Stimulated activated CD4-positive, alpha-beta T cell treated with anti-CD3 and anti-CD28 coated beads, Interleukin-4, amount 100 ng/mL, for 48 hours (primary cell): ENCODE data around the gene NEK6.

Source experiments
- DNase-seq, 2 donors: peaks; one replicate each; pipeline ENCODE4 v3.0.0-alpha.2; 2020; ENCODE audit warnings: low read depth in 2 of 2

Gene NEK6

DNA sequence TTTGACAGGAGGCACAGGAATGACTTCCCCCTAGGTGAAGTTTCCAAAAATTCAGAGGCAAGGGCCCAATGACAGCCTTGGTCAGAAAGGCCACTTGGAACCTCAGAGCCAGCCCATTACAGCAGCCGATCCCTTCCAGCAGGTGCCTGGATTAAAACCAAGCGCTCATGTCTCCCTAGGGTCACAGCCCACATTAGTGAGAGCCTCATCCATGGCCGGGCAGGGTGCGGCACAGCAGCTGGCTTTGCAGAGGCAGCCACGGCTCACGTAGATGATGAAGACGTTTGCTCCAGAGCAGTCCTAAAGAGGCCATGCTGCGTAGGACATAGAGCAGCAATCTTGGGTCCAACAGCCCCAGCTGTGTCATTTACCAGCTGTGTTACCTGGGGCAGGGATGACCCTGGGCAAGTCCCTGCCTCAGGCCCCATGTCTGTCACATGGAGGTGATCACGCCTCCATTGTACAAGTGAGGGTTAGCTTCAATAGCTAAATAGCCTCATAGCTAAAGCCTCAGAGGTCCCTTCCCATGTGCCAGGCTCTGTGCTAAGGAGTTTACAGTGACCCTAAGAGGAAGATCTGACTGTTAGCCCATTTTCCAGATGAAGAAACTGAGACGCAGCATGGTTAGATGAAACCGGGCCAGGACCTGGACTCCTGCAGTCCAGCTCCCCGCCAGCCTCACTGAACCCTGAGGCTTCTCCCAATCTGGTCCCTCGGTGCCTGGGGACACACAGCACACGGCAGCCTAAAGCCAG is 39.2 kb downstream of the NEK6 start:
- DNase-seq, result no peak

DNA sequence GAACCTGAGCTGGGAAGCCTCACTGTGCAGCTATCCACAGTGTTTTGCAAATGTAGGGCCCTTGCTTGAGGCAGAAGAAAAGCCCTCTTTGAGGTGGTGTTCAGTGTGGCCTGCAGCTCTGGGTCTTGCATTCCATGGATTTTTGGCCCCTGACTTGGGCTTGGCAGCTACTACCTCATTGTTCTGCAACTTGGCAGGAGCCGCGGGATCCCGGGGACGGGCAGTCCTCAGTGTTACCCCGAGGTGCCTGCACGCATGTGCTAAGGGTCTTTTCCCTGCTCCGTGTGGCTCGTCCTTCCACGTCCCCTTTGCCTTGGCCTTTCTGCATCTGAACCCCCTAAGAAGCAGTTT is 39.8 kb downstream of the NEK6 start:
- DNase-seq, result no peak

DNA sequence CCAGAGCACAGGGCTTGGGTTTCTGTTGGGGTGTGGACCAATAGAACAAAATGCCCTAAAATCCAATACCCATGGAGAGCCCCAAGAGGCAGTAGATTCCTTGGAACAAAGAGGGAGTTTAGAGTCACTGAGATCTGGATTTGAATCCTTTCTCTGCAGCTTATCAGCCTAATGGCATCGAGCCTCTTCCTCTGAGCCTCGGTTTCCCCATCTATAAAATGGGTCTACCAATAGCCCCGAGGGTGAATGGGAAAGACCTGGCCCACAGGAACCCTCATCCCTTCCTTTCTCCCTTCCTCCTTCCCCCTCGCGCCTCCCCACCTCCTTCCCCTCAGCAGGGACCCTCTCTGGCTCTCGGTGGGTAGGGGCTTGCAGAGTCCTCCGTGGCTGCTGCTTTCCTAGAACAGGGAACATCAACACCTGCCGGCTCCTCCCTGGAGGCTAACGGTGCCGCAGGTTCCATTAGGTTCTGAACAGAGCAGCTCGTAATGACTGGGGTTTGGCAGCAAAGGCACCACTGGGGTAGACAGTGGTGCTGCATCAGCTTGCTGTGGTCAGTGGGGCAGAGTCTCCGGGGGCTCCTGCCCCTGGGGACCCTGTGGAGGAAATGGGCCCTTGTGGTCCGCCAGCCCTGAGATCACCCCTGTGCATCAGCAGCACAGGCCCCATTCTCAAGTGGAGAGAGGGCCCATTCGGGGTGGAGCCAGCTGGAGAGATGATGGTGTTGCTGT is 40.3 kb downstream of the NEK6 start:
- DNase-seq, result no peak

DNA sequence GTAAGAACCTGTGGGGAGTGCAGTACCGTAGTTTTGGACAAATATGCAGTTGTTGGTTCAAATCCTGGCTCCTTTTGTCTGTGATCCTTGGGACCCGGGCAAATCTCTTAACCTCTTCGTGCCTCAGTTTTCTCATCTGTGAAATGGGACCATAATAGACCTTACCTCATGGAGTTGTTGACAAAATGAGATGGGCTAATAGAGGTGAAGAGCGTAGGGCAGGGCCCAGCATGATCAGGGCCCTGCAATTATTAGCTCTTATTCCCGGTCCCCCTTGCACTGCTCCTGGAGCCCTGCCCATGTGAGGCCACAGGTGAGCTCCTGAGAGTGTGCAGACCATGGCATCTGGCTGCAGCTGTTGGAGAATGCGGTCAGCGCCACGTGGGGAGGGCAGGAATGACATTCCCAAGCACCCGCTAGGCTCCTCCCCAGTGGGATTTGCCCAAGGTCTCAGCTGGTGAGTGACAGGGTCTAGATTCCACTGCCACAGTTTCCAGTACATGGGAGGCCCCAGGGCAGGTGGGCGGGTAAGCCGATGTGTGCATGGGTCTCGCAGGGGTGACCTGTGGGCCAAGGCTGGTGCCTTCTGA is 41.0 kb downstream of the NEK6 start:
- DNase-seq, result no peak

DNA sequence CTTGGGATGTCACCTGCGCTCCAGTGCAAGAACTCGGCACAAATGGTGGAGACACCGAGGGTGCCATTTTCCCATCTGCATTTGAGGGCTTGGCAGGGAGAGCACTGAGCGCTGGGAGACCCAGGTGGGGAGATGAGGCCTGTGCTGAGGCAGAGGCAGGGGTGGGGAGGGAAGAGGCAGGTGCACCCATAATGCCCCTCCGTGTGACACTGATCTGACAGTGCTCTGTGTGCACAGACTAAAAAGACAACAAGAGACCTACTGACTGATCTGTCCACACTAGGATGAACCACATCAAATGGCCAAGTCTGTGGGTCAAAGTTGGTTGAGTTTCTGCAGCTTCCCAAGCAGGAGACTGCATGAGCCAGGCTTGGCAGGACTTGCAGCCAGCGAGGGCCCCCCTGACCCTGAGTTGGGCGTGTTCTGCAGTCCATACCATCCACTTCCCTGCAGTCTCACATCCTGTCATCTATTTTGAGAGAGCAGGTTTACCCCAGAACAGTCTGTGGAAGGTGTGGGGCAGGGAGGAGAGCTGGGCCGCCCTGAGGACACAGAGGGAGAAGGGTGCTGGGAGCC is 41.9 kb downstream of the NEK6 start:
- no peak for DNase-seq

DNA sequence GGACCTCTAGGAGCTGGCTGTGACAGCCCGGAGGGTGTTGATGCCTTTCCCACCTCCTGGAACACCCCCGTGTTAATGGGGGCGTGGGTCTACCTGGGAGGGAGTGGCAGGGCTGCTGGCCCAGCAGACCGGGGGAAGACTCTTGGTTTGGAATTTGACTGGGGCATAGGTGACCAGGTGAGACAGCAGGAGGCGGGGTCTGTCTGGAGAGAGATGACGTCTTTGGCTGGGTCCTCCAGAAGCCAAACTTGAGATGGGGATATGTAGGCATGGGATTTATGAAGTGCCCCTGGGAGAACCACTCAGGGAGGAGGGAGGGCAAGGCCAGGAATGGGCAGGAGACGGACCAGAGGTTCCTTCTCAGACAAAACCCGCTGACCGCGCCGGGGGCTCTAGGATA is 42.6 kb downstream of the NEK6 start:
- no peak for DNase-seq

DNA sequence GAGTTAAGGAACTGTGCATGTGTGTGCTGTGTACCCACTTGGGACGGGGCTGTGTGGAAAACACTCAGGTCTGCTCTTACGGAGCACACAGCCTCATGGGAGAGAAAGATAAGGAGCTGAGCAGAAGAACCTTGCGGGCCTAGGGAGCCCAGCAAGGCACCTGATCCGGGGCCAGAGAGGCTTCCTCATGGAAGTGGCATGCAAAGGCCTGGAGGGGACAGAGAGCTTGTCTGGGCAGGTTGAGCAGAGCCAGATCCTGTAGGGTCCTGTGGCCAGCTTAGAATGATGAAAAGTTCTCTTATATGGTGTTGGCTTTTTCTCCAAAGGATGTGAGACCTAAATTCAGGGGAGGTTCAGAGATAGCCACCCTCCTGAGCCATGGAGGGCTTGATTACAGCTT is 45.2 kb downstream of the NEK6 start:
- DNase-seq, result no peak

DNA sequence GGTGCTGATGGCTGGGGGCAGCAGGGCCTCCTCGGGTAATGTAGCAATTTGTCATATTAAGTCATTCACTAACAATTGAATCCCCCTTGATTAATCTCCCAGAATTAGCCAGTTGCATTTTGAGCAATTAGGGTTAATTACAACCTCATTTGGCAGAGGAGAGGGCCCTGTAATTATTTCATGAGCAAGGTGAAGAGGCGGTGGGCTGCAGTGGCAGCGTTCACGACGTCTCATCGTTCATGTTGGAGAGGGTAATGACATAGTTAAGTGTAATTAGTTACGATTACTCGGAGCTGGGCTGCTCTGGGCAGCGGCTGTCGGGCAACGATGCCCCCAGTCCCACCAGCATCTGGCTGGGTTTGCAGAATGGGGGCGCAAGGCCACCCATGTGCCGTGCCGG is 46.0 kb downstream of the NEK6 start:
- no peak for DNase-seq

DNA sequence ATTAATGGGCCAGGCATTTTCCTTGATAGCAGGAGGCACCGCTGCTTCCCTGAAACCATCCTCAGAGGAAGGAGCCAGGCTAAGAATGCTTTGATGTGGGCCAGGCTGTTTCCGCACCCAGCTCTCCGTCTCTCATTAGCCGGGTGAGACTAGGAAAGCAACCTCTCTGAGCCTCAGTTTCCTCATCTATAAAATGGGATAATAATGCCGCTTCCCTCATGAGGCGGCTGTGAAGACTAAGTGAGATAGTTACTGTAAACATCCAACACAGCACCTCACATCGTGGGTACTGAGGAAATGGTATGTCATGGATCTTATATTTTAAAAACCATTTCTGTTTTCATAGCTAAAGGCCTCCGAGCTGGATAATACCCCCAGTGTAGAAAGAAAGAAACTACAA is 46.5 kb downstream of the NEK6 start:
- DNase-seq, result no peak

DNA sequence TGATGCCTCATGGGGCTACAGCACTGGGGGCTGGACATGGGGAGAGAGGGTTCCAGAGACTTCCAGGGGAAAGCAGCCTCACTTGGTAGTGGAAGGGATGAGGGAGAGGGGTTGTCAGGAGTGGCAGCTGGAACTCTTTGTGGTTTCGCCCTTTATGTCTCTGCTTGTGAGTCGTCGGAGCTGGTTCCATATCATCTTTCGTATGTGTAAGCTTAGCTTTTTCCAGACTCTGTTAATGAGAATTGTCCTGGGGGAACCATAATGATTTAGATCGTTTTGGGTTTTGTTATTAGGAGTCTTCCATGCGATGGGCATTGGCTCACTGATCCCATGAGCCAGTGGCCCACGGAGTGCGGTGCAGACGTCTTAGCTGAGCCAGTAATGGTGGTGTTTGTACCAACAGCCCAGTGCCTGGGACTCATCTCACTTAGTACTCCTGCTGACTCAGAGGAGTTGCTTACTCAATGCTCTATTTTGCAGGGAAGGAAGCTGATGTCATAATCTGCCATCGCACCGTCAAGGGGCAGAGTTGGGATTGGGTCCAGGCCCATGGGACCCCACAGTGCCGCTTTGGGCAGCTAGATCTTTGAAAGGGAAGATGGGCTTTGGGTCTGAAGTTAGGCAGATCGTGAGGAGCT is 48.5 kb downstream of the NEK6 start:
- no peak for DNase-seq

DNA sequence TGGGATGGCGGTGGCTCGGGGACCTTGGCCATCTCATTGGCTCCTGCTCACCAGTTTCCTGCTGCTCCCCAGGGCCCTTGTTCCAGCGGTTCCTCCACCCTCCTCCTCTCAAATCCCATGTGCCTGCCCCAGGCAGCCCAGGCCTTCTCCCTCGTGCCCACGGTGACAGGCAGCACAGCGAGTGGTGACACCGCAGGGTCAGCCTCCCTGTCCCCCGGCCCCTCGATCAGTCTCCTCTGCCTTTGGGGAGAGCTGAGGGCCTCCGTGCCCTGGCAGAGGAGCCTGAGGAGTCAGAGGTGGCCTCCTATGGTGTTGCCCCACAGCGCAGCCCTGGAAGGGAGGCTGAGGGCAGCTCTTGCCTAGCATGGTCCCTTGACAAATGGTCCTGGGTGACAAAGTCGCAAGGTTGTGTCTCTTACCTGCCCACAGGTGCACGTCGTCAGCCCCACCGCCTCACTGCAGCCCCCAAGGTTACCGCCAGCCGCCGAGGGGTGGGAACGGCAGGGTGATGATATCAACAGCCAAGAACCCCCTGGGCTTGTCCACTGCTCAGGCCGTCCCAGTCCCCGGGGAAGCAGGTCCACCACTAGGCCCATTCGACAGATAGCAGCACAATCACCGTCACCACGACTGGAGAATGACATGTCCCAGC is 49.8 kb downstream of the NEK6 start:
- no peak for DNase-seq

DNA sequence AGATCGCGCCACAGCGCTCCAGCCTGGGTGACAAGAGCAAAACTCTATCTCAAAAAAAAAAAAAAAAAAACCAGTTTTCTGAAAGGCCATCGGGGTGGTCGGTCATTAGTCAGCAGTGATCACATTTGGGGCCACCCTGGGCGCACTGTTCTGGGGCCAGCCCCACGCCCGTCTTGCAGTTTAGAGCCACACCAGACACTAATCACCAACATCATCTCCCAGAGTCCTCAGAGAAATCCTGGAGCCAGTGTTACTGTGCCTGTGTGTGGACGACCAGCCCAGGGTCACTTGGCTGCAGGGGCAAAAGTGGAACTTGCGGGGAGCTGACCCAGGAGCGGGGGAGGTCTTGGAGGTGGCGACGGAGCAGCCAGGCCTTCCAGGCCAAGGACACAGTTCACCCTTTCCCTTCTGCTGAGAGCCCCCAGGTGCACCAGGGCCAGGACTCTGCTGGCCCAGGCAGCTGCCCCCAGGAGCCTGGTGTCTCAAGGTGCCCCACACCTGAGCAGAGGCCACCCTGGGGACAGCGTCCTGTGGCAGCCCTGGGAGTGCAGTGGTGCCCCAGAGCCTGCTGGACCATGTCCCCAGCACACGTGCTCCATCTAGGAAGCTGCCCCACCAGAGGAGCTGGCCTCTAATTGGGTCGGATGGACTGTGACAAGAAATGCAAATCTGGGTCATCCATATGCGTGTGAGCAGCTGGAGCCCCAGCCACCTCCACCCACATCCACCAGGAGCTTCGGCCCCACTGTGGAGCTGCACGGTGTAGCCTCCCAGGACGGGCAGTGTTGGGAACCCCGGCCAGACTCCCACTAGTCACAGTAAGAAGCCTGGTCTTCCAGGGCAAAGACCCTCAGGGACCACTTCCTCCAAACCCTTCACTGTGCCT is 51.1 kb downstream of the NEK6 start:
- DNase-seq, result no peak

DNA sequence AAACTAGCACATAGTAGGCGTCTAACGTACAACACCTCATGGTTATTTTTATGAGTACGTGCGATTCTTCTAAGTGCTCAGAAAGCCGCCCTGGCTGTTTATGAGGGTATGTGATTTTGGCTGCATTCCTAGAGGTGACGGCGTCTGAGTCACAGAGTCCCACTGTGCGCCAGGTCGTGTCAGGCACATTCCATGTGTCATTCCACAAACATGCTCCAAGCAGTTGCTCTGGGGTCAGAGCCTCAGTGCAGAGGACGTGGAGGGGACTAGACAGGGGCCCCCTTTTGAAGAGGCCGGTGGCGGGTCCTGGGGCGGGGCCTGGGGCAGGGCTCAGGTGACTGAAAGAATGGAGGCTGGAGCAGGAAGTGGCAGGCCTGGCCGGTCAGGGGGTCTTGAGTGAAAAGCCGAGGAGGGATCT is 51.9 kb downstream of the NEK6 start:
- no peak for DNase-seq

DNA sequence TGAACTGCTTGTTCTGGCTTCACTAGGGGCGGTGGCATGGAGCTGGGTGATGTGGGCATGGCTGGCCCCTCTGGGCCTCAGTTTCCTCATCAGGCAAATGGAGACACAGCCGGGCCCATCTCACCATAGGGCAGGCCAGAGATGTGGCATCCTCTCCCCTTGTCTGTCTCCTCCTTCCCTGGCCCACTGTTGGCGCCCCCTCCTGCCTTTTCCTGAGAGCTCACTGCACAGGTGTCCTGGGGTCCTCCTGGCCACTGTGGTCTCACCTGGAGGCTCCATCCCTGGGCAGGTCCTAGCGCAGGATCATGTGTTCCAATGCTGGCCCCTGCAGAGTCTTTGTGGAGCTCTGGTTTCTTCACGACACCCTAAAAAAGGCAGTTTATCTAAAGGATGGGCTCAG is 53.5 kb downstream of the NEK6 start:
- no peak for DNase-seq

DNA sequence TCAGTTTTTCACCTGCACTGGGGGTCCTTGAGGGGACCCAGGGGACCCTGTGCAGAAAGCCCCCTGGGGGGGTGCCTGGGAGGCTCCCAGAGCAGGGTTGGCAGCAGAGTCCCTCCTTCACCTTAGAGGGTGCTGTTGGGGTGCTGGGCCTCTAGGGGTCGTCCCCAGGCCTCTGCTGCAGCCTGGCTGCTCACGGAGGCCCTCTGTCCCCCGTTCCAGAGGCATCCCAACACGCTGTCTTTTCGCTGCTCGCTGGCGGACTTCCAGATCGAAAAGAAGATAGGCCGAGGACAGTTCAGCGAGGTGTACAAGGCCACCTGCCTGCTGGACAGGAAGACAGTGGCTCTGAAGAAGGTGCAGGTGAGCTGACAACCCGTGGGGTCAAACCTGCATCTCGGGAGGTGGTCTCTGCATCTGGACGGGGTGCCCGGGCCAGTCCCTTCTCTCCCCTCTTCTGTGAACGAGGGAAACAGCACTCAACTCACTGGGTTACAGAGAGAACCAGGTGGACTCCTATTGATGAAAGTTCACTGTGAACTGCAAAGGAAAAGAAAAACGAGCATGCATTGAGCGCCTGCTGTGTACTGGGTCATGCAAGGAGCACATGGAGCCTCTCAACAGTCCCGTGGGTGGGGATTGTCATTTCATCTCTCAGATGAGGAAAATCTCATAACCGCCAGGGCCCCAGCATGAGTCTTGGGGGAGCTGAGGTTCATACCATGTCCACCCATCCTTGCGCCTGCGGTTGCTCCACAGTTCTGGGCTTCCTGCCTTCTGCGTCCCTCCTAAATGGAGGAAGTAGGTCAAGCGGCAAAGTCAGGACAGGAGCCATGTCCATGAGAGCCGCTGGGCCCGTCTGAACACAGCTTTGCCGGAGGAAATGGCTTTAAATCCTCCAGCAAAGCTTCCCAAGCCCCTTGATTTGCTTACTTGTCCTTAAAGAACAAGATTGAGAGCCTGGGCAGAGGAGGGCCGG is 54.8 kb downstream of the NEK6 start:
- no peak for DNase-seq

DNA sequence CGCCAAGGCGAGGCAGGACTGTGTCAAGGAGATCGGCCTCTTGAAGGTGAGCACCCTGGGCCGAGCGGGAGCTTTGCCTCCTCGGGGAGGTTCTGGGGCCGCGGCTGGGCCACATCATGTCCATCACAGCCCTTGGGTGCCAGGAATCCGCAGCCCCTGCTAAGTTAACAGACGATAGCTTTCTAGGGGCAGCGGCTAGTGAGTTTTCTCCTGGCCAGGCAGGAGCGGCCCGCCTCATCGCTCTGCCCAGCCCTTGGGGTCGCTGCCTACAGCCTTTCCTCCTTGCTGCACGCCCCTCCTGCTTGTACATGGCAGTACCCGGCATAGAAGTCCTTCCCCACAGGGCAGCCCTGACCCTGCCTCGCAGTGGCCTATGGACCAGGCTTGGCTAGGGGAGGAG is 56.2 kb downstream of the NEK6 start:
- DNase-seq, result no peak

DNA sequence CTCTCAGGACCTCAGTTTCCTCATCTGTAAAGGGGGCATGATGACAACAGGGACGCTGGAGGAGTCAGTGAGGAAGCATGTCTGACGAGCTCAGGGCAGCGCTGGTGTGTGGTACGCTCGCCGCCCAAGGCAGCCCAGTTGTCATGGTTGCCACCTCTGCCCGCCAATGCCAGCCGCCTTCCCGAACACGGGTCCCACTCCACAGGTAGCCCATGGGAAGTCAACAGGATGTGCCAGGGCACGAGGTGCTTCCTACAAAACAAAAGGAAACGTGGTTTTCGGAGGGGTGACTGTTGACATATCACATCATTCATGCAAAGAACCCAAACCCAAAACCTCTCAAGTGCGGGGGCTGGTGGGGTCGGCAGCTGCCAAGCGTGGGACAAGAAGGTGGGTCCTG is 58.1 kb downstream of the NEK6 start:
- no peak for DNase-seq

DNA sequence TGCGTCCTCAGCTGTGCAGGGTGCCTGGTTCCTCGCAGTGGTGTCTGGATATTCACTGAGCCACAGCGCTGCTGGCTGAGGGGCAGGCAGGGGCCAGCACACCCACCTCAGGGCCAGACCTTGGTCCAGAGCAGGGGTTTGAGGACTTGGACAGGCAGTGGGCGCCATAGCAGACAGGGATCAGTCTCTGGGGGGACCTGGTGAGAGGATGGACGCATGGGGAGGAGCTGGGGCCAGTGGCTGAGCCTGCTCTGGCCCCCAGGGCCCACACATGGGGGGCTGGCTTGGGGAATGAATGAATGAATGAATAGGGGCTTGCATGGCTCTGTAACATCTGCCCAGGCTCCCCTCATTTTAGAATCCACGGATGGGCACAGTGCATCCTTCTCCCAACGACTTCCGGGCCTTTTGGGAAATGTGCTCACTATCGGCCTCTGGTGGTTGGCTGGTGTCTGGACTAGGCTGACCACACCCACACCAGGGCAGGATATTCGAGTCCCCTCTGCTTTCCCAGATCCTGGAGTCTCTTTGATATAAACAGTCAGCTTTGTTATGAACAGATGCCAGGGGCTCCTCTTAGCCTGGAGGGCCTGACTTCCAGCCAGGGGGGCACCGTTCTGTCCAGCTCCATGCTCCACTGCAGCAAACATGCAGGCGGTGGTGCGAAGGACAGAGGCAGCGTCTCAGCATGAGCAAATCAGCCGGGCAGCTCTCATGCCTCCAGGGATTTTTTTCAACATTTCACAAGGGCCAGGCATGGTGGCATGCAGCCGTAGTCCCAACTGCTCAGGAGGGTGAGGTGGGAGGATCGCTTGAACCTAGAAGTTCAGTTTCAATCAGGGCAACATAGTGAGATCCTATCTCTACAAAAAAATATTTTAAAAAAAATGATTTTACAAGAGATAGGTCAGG is 62.6 kb downstream of the NEK6 start:
- DNase-seq, result peak; percentile 38 to 47

DNA sequence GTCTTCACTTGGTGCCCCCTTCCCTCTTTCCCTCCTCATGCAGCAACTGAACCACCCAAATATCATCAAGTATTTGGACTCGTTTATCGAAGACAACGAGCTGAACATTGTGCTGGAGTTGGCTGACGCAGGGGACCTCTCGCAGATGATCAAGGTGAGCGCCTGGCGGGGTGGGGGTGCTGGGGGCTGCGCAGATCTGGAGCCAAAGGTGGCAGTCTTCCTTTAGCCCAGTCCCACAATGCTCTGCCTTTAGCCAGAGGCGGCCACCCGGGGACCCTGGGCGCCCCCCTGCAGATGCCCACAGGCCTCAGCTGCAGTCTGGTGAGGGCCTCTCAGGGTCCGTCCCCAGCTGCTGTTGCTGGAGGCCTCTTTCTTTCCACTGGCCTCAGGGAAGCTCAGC is 63.7 kb downstream of the NEK6 start:
- DNase-seq, result no peak
